GM19467 (cell line): ENCODE measurements around the gene HOXC5.

Experiments
- ATAC-seq: cut with Tn5 transposase; IDR thresholded peaks from one replicate; pipeline ENCODE4 v1.9.1; 2021; ENCODE audit warnings: mild to moderate bottlenecking, moderate library complexity; ENCODE audit not compliant: unreplicated experiment

Gene HOXC5

DNA sequence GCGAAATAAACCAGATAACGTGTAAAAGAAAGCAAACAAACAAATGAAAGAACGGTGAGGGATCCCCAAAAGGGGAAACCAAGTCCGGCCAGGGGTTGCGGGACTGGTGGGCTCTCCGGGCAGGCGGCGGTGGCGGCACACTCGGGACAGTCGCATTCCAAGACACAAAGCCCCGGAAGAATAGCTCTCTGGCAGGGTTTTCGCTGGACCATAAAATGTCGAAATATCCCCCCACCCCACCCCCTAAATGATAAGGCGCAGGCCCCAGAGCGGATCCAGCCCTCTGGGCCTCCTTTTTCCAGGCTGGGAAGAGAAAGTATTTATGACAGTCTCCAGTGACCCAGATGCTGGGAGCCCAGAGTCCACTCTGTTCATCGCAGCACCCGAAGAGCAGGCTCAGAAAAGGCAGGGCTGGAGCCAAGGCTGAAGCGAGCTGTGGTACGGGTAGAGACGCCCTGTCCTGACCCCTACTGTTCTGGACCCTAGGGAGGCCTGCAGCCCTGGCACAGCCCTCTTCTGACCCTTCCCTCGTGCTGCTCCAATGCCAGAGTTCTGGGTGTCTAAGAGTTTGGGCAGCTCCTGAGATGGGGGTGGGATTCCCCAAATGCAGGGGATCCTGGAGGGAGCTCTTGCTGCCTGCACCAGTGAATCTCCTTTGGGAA is 26.2 kb upstream of the HOXC5 start:
- ATAC-seq: no peak

DNA sequence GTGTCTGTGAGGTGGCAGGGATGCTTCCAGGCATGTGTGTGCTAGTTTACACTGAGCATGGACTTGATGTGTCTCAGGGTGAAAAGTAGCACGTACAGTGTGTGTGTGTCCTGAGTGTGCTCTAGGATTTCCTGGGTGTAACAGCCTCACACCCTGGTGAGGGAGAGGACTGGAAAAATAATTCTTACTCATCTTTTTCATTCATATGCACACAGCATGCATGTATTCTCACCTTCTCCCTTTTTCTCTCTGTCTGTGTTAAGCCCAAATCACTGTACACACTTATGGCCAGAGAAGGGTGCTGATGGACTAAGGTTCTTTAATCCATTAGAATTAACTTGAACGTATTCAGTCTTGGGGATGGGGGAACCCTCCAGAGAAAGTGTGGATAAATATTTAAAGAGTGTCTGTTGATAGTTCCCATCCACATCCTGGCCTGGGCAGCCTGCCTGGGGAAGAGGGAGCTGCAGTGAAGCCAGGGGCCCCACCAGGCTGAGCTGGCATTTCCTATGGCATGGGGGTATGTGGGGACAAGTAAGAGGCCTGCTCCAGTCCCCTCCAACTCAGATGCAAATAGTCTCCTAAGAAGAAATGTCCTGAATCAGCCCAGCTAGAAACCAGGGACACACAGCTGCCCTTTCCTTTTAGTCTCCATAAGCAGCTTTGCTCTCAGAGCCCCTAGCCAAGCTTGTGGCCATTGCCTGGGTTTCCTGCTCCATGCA is 25.2 kb upstream of the HOXC5 start:
- no peak for ATAC-seq

GRCh38 chr12:54008260-54008552 is 24.6 kb upstream of the HOXC5 start:
- no peak for ATAC-seq

DNA sequence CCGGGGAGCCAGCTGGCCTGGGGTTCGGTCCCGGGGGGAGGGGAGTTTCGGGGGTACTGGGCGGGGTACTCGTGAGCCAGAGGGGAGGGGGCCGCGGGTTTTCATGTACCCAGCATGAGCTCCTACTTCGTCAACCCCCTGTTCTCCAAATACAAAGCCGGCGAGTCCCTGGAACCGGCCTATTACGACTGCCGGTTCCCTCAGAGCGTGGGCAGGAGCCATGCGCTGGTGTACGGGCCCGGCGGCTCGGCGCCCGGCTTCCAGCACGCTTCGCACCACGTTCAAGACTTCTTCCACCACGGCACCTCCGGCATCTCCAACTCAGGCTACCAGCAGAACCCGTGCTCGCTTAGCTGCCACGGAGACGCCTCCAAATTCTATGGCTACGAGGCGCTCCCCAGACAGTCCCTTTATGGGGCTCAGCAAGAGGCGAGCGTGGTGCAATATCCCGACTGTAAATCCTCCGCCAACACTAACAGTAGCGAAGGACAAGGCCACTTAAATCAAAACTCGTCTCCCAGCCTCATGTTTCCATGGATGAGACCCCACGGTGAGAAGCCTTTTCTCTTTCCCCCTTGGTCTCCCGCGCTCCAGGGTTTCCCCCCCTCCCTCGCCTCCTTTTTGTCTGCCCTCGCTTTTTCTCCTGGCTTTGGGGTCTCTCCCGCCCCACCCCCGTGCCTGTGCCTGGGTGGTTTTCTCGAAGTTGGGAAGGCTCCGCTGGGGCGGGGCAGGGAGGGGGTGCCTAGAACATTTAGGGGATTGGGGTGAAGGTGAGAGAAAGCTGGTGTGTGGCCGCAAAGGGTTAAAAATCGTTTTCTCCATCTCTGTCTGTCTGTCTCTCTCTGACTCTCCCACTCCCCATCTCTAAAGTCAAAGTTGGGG is 23.4 kb upstream of the HOXC5 start:
- no peak for ATAC-seq

DNA sequence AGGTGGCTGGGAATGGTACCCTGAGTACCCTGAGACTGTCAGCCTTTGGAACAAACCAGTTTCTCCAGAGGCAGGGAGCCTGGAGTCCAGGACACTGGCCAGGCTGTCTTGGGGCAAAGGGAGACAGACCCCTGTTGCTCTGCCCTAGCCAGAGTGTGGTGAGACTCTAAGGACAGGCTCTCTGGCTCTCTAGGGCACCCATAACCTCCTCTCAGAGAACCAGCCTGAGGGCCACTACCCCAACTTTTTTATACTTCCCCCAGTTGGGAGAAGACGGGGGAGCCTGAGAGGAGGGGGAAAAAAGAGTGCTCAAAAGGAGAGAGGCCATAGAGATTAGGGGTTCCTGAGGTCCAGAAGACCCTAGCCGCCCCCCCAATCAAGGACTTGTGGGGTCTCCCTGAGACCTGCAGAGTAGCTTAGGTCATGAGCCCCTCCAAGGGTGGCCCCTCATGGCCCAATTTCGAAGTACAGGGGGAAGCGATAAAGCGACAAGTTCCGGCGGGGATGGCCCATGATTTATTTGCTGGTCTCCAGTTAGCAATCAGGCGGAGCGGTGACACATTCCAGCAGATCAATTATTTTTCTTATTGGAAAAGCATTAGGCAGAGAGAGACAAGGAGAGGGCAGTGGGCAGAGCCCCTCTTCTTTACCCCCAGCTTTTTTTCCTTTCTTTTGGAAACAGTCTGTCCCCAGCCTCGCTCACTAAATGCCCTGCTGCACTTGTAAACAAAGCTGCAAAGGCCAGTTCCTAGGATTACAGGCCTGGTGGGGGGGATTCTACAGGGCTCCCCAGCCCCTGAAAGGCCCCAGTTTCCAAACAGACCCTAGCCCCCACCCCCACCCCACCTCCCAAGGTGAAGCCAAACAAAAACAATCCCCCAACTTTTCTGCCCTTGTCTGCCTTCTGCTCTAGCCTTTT is 22.5 kb upstream of the HOXC5 start:
- no peak for ATAC-seq

DNA sequence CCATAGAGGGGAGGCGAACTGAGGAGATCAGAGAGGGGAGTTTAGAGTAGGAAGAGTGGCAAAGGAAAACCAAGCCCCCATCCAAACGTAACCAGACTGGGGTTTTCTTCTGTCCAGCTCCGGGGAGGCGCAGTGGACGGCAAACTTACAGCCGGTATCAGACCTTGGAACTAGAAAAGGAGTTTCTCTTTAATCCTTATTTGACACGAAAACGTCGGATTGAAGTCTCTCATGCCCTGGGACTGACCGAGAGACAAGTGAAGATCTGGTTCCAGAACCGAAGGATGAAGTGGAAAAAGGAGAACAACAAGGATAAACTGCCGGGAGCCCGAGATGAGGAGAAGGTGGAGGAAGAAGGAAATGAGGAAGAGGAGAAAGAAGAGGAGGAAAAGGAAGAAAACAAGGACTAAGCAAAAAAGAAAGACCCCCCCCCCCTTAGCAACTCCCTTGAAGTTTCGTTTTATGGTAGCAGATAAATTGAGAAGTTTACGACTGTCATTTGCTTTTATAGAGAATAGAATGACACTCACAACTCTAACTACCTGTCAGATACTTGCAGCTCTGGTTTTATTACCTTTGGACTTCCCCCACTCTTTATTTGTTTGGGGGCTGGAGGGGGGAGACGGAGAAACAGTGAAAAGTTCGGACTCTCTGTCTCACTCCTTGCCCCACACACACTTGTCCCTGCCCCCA is 21.7 kb upstream of the HOXC5 start:
- no peak for ATAC-seq

- ATAC-seq: no peak
Observed at GRCh38 chr12:54011665-54012532, 21.0 kb upstream of the HOXC5 start.

DNA sequence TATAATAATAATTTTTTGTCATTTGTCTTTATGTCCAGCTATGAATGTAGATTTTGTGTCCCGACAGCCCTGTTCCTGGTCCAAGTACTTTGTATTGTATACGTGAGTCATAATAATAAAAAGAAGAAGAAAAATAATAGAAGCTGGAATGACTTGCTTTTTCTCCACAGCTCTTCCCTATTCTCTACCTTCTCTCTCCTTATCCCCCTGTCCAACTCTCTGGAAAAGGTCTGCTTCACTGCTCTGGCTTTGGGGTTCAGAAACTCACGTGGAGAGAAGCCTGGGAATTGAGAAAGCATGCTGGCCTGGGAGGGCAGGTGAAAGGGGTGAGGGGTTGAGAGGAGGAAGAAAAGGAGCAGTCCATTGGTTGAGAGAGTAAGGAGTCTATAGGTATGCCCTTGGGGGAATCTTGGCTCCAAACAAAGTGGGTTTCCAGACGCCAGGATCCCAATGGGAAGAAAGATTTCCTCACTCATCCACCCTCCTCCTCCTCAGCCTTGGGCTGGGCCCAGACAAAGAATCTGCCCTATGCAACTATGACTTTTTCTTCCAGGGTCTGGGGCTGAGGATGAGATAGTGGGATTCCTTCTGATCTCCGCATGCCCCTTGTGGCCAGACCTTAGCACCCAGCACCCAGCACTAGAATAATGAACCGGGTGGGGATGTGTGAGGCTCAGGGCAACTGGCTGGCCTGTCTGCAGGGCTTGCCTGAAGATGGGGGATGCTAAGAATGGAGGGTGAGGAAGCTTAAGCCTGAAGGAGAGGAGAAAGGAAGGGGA is 20.0 kb upstream of the HOXC5 start:
- ATAC-seq: no peak

GRCh38 chr12:54014377-54015017 is 18.4 kb upstream of the HOXC5 start:
- ATAC-seq: no peak

DNA sequence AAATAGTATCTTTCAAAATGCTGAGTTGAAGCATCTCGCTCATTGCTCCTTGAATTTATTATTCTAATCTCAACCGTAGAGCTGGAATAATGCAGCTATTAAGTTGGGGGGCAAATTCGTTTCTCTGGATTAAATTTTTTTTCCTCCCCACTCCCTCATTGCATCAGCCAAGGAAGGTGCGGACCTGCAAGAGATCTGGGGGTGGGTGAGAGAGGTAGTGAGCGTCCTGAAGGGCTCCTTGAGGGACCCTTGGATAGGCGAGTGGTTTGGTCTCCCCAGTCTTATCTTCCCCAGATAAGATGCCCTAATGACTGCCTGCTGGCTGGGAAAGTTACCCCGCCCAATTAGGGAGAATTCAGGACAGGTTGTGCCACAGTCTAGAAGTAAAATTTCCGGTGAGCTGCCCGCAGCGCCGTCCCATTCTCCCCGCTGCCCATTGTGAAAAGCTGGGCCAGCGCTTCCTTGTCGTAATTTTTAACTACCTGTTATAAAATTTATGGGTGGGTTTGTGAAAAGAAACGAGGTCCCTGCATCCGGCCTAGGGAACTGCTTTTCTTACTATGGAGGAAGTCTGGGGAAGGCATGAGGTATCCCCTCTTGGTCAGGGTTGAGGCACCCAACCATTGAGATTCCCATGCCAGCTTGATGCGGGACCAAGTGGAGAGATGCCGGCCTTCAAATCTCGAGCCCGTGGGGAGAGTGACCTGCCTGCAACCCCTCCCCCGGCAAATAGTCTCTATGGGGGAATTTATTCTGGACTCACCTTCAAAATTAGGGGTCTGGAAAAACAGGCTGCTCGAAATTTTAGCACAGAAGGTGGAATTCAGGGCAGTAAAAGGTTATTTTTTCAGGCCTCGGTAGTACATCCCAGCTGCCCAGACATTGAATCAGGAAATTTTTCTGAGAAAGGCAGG is 17.6 kb upstream of the HOXC5 start:
- no peak for ATAC-seq

GRCh38 chr12:54016051-54016450 is 16.8 kb upstream of the HOXC5 start:
- ATAC-seq: no peak

DNA sequence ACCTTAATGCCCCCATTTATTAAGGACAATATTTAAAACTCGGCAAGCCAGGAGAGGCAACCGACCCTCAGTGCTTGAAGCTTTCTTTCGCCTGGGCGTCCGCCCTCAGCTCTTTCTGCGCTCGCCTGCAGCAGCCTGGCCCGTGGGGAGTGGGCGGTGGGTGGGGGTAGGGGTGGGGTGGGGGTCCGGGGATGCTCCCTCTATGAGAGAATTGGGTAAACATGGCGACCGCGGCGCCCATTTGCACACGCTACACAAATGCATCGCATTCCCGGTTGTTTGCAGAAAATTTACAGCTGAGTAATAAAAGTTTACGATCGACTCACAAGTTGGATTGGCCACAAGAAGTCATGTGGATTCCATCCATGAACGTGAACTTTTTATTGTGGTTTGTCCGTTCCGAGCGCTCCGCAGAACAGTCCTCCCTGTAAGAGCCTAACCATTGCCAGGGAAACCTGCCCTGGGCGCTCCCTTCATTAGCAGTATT is 16.3 kb upstream of the HOXC5 start:
- ATAC-seq: no peak

DNA sequence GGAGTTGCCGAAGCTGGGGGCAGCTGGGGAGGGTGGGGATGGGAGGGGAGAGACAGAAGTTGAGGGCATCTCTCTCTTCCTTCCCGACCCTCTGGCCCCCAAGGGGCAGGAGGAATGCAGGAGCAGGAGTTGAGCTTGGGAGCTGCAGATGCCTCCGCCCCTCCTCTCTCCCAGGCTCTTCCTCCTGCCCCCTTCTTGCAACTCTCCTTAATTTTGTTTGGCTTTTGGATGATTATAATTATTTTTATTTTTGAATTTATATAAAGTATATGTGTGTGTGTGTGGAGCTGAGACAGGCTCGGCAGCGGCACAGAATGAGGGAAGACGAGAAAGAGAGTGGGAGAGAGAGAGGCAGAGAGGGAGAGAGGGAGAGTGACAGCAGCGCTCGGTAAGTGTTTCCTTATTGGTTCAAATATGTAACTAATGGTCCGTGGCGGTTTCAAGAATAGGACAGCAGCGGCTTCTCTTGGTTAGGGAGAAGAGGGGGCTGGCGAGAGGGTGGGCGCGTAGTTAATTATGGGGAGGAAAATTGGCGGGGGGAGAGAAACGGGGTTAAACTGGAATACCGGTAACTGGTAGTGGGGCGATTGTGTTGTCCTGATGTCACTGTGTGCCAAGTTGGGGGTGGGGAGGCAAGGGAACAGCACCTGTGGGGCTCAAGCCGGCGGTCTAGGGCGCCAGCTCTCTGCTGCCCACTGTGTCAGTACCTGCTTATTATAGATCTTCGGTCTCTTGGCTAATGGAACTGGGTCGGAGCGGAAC is 15.6 kb upstream of the HOXC5 start:
- peak; percentile 17 for ATAC-seq

GRCh38 chr12:54017878-54018467 is 14.9 kb upstream of the HOXC5 start:
- ATAC-seq: peak; percentile 68

- ATAC-seq: no peak
Observed at GRCh38 chr12:54018468-54018984, 14.3 kb upstream of the HOXC5 start.
